B cell (primary cell): ENCODE results near the gene FCER1G. TPM values are rescaled to one million over a fixed set of nuclear protein-coding genes. Genes with fewer than 3 reads are reported as not detected.

Experiments
- ATAC-seq: fragments of 200-7000 bp; cut with Tn5 transposase; one replicate; pipeline ENCODE4 v1.10.0; 2021; ENCODE audit warnings: low read depth, mild to moderate bottlenecking, moderate number of reproducible peaks, moderate library complexity
- CTCF ChIA-PET: fragments of 350-600 bp; sonication (Branson Sonifier 250); formaldehyde crosslinking; loops from one replicate; lab custom pipeline; 2021; ENCODE audit warnings: antibody characterized with exemption, inconsistent platforms; lab: Charles Lee
- POLR2A ChIA-PET: fragments of 350-600 bp; sonication (Branson Sonifier 250); formaldehyde crosslinking; loops from one replicate; lab custom pipeline; 2021; ENCODE audit warnings: antibody characterized with exemption; lab: Charles Lee
- DNase-seq: peaks from one replicate; pipeline ENCODE4 v3.0.0; 2013
- H2AFZ ChIP-seq: 2 replicates; pipeline ENCODE4 v1.6.1; 2012; ENCODE audit warnings: mild to moderate bottlenecking, low read depth, low read length; ENCODE audit not compliant: insufficient read depth, poor library complexity, severe bottlenecking
- H3K27ac ChIP-seq, 2 donors: 1 replicate in 1 of 2; 2 replicates in 1 of 2; pipeline ENCODE4 v1.5.1; 2012 to 2013; ENCODE audit warnings: low read length in 2 of 2, mild to moderate bottlenecking in 2 of 2, moderate library complexity in 1 of 2
- H3K27me3 ChIP-seq, 4 experiments: fragments of 200-600 bp in 1 of 4; sonication (generic) in 1 of 4; replicated peaks in 1 of 4; 1 replicate in 2 of 4; 2 replicates in 2 of 4; pipeline versions ENCODE4 v1.6.1 to v1.7.0; 2013 to 2016; ENCODE audit warnings: low read length in 3 of 4, mild to moderate bottlenecking in 2 of 4, mixed read lengths in 1 of 4, moderate library complexity in 1 of 4; ENCODE audit not compliant: insufficient read depth in 4 of 4, control insufficient read depth in 3 of 4; ENCODE audit errors: control extremely low read depth in 1 of 4
- H3K36me3 ChIP-seq, 2 experiments: replicated peaks in 1 of 2; 1 replicate in 1 of 2; 2 replicates in 1 of 2; pipeline versions ENCODE4 v1.6.1 to v1.7.1; 2013; ENCODE audit warnings: low read length in 1 of 2; ENCODE audit not compliant: insufficient read depth in 2 of 2, control insufficient read depth in 1 of 2; ENCODE audit errors: control extremely low read depth in 1 of 2, extremely low read depth in 1 of 2
- H3K4me1 ChIP-seq, 2 donors: fragments of 200-600 bp in 1 of 2; sonication (generic) in 1 of 2; 1 replicate in 1 of 2; 2 replicates in 1 of 2; pipeline versions ENCODE4 v1.5.1 to v1.6.1; 2013 to 2017; ENCODE audit warnings: low read length in 2 of 2; ENCODE audit not compliant: control insufficient read depth in 2 of 2, insufficient read depth in 2 of 2
- H3K4me2 ChIP-seq: replicated peaks from 2 replicates; pipeline ENCODE3; 2012; ENCODE audit warnings: mild to moderate bottlenecking, low read depth, low read length; ENCODE audit not compliant: poor library complexity, severe bottlenecking
- H3K4me3 ChIP-seq, 5 experiments: fragments of 200-600 bp in 1 of 5; sonication (generic) in 1 of 5; 1 replicate in 3 of 5; 2 replicates in 2 of 5; pipeline versions ENCODE4 v1.5.1 to v1.7.0; 2011 to 2016; ENCODE audit warnings: low read length in 4 of 5, mild to moderate bottlenecking in 4 of 5, low read depth in 2 of 5, control low read depth in 1 of 5, moderate library complexity in 1 of 5; ENCODE audit not compliant: insufficient read depth in 1 of 5; ENCODE audit errors: control extremely low read depth in 1 of 5, extremely low read depth in 1 of 5
- H3K79me2 ChIP-seq: fragments of 200-600 bp; sonication (generic); one replicate; pipeline ENCODE4 v1.6.0; 2016; ENCODE audit warnings: low read length; ENCODE audit not compliant: control insufficient read depth, insufficient read depth
- H3K9ac ChIP-seq: fragments of 200-600 bp; sonication (generic); 2 replicates; pipeline ENCODE4 v1.6.1; 2017; ENCODE audit warnings: mild to moderate bottlenecking, low read length, moderate library complexity
- H3K9me3 ChIP-seq, 3 donors: one replicate each; pipeline versions ENCODE4 v1.6.1 to v1.7.1; 2013; ENCODE audit warnings: low read length in 2 of 3; ENCODE audit not compliant: control insufficient read depth in 2 of 3, insufficient read depth in 1 of 3; ENCODE audit errors: control extremely low read depth in 1 of 3
- H4K20me1 ChIP-seq: 2 replicates; pipeline ENCODE4 v1.6.0; 2012; ENCODE audit warnings: mild to moderate bottlenecking, low read length; ENCODE audit not compliant: insufficient read depth, control insufficient read depth, poor library complexity, severe bottlenecking
- H3K27ac Mint-ChIP-seq: one replicate; pipeline ENCODE4 v1.8.0; 2021; ENCODE audit warnings: mixed read lengths
- H3K27me3 Mint-ChIP-seq: one replicate; pipeline ENCODE4 v1.8.0; 2021; ENCODE audit warnings: mixed read lengths
- H3K4me1 Mint-ChIP-seq: one replicate; pipeline ENCODE4 v1.8.0; 2021; ENCODE audit warnings: mixed read lengths
- H3K4me3 Mint-ChIP-seq: one replicate; pipeline ENCODE4 v1.8.0; 2021; ENCODE audit warnings: mixed read lengths
- H3K9me3 Mint-ChIP-seq: one replicate; pipeline ENCODE4 v1.8.0; 2022; ENCODE audit warnings: mixed read lengths; ENCODE audit not compliant: insufficient read depth
- CTCF ChIP-seq: fragments of 200-600 bp; IDR thresholded peaks from one replicate; pipeline ENCODE4 v1.8.0; 2022; ENCODE audit warnings: antibody characterized with exemption, mild to moderate bottlenecking
- EZH2 ChIP-seq: IDR thresholded peaks from 2 replicates; pipeline ENCODE4 v1.6.1; 2012; ENCODE audit warnings: borderline replicate concordance, low read depth, mild to moderate bottlenecking, moderate library complexity, low read length; ENCODE audit not compliant: insufficient read depth, poor library complexity, severe bottlenecking
- WGBS: methylation state at CpG from one replicate; pipeline ENCODE4 v1.1.5; 2013; ENCODE audit warnings: missing lambda C conversion rate; ENCODE audit not compliant: insufficient coverage; 5-methylcytosine and 5-hydroxymethylcytosine counted together
- intact Hi-C: fragments of 100-400 bp; cut with micrococcal nuclease; formaldehyde crosslinking; loops from one replicate; pipeline ENCODE4 v1.10.0; 2022
- polyA plus RNA-seq: library from polyadenylated mRNA; depleted of rRNA; stranded (reverse); fragments of >200 nt; gene quantifications from 2 replicates; pipeline ENCODE4 v1.2.3, GENCODE V29; 2012
- total RNA-seq, 2 donors: library from RNA; stranded (reverse); fragments of 120-200 nt in 1 of 2; gene quantifications; 1 replicate in 1 of 2; 2 replicates in 1 of 2; pipeline versions ENCODE4 v1.2.3 to v1.2.4, GENCODE V29; 2013 to 2022

The FCER1G gene
- total and polyA plus RNA-seq, 2 donors (not counting 1 experiment from before 2014, with no cell fraction given): 0.76 to 13.6 TPM

- WGBS: 3% methylated on average over 10 of the region's 16 CpGs
- no peaks in the 10 kb centered on the region for H4K20me1 ChIP-seq
- H3K9ac ChIP-seq: peak within 1 kb of the TSS; percentile 71
- TF ChIP-seq CTCF (peak; percentile 56), EZH2 (no peak)
- H3K4me1 Mint-ChIP-seq: peaks cover 31% of the 10 kb centered on the region
- ATAC-seq (peak; percentile 90), DNase-seq (peak; percentile 96)
- peaks cover 7% of the 10 kb centered on the region for H3K79me2 ChIP-seq
- peak within 1 kb of the TSS; percentile 87 for H2AFZ ChIP-seq
- no peaks in the 10 kb centered on the region for H3K9me3 Mint-ChIP-seq
- peaks cover 27% of the 10 kb centered on the region for H3K27me3 Mint-ChIP-seq
- no peaks in the 10 kb centered on the region for H3K9me3 ChIP-seq
- ChIA-PET POLR2A (interaction anchor here (0.6 to 2.9 kb wide), 13 partner anchors 11 to 165 kb away, joined by 3 to 21 read pairs (median 5); partner anchors contain the start of genes B4GALT3, FCER1G, NDUFS2 and PPOX), CTCF (interaction anchor here (0.6 to 10.0 kb wide), 36 partner anchors 10 to 523 kb away, joined by 3 to 104 read pairs (median 6); partner anchors contain the start of genes ARHGAP30, CFAP126, FCER1G and KLHDC9)
- H3K4me3 Mint-ChIP-seq: peak within 1 kb of the TSS; percentile 99
- H3K27me3 ChIP-seq: peaks cover 0 to 32% (median 24%) of the 10 kb centered on the region in 4 experiments
- H3K4me1 ChIP-seq: peaks cover 22 to 29% of the 10 kb centered on the region in 2 donors
- H3K27ac ChIP-seq: peak within 1 kb of the TSS in 1 of 2 donors; percentile 35
- peak within 1 kb of the TSS; percentile 84 for H3K4me2 ChIP-seq
- intact Hi-C loops: loop anchor here (1.0 to 5.0 kb wide), 7 partner anchors 23 to 515 kb away; partner anchors contain the start of genes NDUFS2, PPOX and SDHC
- H3K27ac Mint-ChIP-seq: peak within 1 kb of the TSS; percentile 90
- peaks cover 1 to 18% of the 10 kb centered on the region in 2 experiments for H3K36me3 ChIP-seq
- peak within 1 kb of the TSS; percentile 32 to 93 (median 79) for H3K4me3 ChIP-seq
Observed at GRCh38 chr1:161225534-161226319, 10.6 kb downstream of the FCER1G start, which contains the start of gene TOMM40L. TOMM40L (plus strand) TSS chr1:161226060; CDS start chr1:161226490, 430 bp downstream.
